ENCODE data around the gene AGPS.
"Not testable (repeated sequence)": the region's sequence is repeated elsewhere in the genome, so short reads cannot be mapped to it uniquely, and the experiment has no call there.

Gene AGPS

GRCh38 chr2:177543007-177543760 lies 150.6 kb downstream of the AGPS start:
- H3K4me1 ChIP-seq (ENCODE audit: control insufficient read depth, insufficient read depth, low read length): no peaks in the 10 kb centered on the region
- H3K9me3 ChIP-seq (ENCODE audit: control insufficient read depth, low read length): no peaks in the 10 kb centered on the region
- no peaks in the 10 kb centered on the region for H3K27me3 ChIP-seq (ENCODE audit: control insufficient read depth, insufficient read depth, low read length, poor library complexity, severe bottlenecking)
- WGBS, 2 experiments: 91 to 98% methylated on average over 5 of the region's 6 CpGs
- H3K4me3 ChIP-seq (ENCODE audit: insufficient read depth, low read depth, low read length): no peak overlapping the region
- no peak overlapping the region for H3K27ac ChIP-seq (ENCODE audit: insufficient read depth, low read depth, low read length, poor library complexity, severe bottlenecking)
- H3K36me3 ChIP-seq (ENCODE audit: control insufficient read depth, insufficient read depth, low read length): no peaks in the 10 kb centered on the region

GRCh38 chr2:177545143-177545542 lies 152.6 kb downstream of the AGPS start:
- WGBS, 2 experiments: 93 to 94% methylated on average over 3 of the region's 3 CpGs
- Histone ChIP-seq H3K27ac (ENCODE audit: insufficient read depth, low read depth, low read length, poor library complexity, severe bottlenecking) (no peak overlapping the region), H3K4me1 (ENCODE audit: control insufficient read depth, insufficient read depth, low read length) (no peaks in the 10 kb centered on the region), H3K4me3 (ENCODE audit: insufficient read depth, low read depth, low read length) (no peak overlapping the region), H3K9me3 (ENCODE audit: control insufficient read depth, low read length) (no peaks in the 10 kb centered on the region), H3K27me3 (ENCODE audit: control insufficient read depth, insufficient read depth, low read length, poor library complexity, severe bottlenecking) (no peaks in the 10 kb centered on the region), H3K36me3 (ENCODE audit: control insufficient read depth, insufficient read depth, low read length) (no peaks in the 10 kb centered on the region)

GRCh38 chr2:177545981-177546585 lies 153.5 kb downstream of the AGPS start:
- no peak overlapping the region for H3K4me3 ChIP-seq (ENCODE audit: insufficient read depth, low read depth, low read length)
- H3K36me3 ChIP-seq (ENCODE audit: control insufficient read depth, insufficient read depth, low read length): no peaks in the 10 kb centered on the region
- no peaks in the 10 kb centered on the region for H3K9me3 ChIP-seq (ENCODE audit: control insufficient read depth, low read length)
- no peak overlapping the region for H3K27ac ChIP-seq (ENCODE audit: insufficient read depth, low read depth, low read length, poor library complexity, severe bottlenecking)
- WGBS, 2 experiments: 94 to 97% methylated on average over 10 of the region's 10 CpGs
- no peaks in the 10 kb centered on the region for H3K27me3 ChIP-seq (ENCODE audit: control insufficient read depth, insufficient read depth, low read length, poor library complexity, severe bottlenecking)
- no peaks in the 10 kb centered on the region for H3K4me1 ChIP-seq (ENCODE audit: control insufficient read depth, insufficient read depth, low read length)

- Histone ChIP-seq H3K9me3 (ENCODE audit: control insufficient read depth, low read length) (no peaks in the 10 kb centered on the region), H3K27me3 (ENCODE audit: control insufficient read depth, insufficient read depth, low read length, poor library complexity, severe bottlenecking) (no peaks in the 10 kb centered on the region), H3K4me1 (ENCODE audit: control insufficient read depth, insufficient read depth, low read length) (no peaks in the 10 kb centered on the region), H3K36me3 (ENCODE audit: control insufficient read depth, insufficient read depth, low read length) (no peaks in the 10 kb centered on the region), H3K4me3 (ENCODE audit: insufficient read depth, low read depth, low read length) (no peak overlapping the region), H3K27ac (ENCODE audit: insufficient read depth, low read depth, low read length, poor library complexity, severe bottlenecking) (no peak overlapping the region)
These were observed 154.5 kb downstream of the AGPS start for GRCh38 chr2:177547122-177547521.

- no peaks in the 10 kb centered on the region for H3K9me3 ChIP-seq (ENCODE audit: control insufficient read depth, low read length)
- no peak overlapping the region for H3K4me3 ChIP-seq (ENCODE audit: insufficient read depth, low read depth, low read length)
- 75 to 88% methylated on average over 1 of the region's 1 CpG for WGBS, 2 experiments
- H3K27ac ChIP-seq (ENCODE audit: insufficient read depth, low read depth, low read length, poor library complexity, severe bottlenecking): no peak overlapping the region
- H3K36me3 ChIP-seq (ENCODE audit: control insufficient read depth, insufficient read depth, low read length): no peaks in the 10 kb centered on the region
- no peaks in the 10 kb centered on the region for H3K27me3 ChIP-seq (ENCODE audit: control insufficient read depth, insufficient read depth, low read length, poor library complexity, severe bottlenecking)
- H3K4me1 ChIP-seq (ENCODE audit: control insufficient read depth, insufficient read depth, low read length): no peaks in the 10 kb centered on the region
These were observed 155.2 kb downstream of the AGPS start for GRCh38 chr2:177547772-177548171.

GRCh38 chr2:177548636-177549035 lies 156.1 kb downstream of the AGPS start:
- H3K27me3 ChIP-seq (ENCODE audit: control insufficient read depth, insufficient read depth, low read length, poor library complexity, severe bottlenecking): no peaks in the 10 kb centered on the region
- no peak overlapping the region for H3K27ac ChIP-seq (ENCODE audit: insufficient read depth, low read depth, low read length, poor library complexity, severe bottlenecking)
- H3K9me3 ChIP-seq (ENCODE audit: control insufficient read depth, low read length): no peaks in the 10 kb centered on the region
- no peaks in the 10 kb centered on the region for H3K36me3 ChIP-seq (ENCODE audit: control insufficient read depth, insufficient read depth, low read length)
- no peak overlapping the region for H3K4me3 ChIP-seq (ENCODE audit: insufficient read depth, low read depth, low read length)
- H3K4me1 ChIP-seq (ENCODE audit: control insufficient read depth, insufficient read depth, low read length): no peaks in the 10 kb centered on the region

GRCh38 chr2:177549171-177549570 lies 156.6 kb downstream of the AGPS start:
- H3K4me3 ChIP-seq (ENCODE audit: insufficient read depth, low read depth, low read length): no peak overlapping the region
- H3K27ac ChIP-seq (ENCODE audit: insufficient read depth, low read depth, low read length, poor library complexity, severe bottlenecking): no peak overlapping the region
- no peaks in the 10 kb centered on the region for H3K9me3 ChIP-seq (ENCODE audit: control insufficient read depth, low read length)
- no peaks in the 10 kb centered on the region for H3K4me1 ChIP-seq (ENCODE audit: control insufficient read depth, insufficient read depth, low read length)
- peaks cover 5% of the 10 kb centered on the region for H3K27me3 ChIP-seq (ENCODE audit: control insufficient read depth, insufficient read depth, low read length, poor library complexity, severe bottlenecking)
- H3K36me3 ChIP-seq (ENCODE audit: control insufficient read depth, insufficient read depth, low read length): no peaks in the 10 kb centered on the region

GRCh38 chr2:177550264-177551200 lies 158.0 kb downstream of the AGPS start:
- H3K27me3 ChIP-seq (ENCODE audit: control insufficient read depth, insufficient read depth, low read length, poor library complexity, severe bottlenecking): peaks cover 5% of the 10 kb centered on the region
- H3K27ac ChIP-seq (ENCODE audit: insufficient read depth, low read depth, low read length, poor library complexity, severe bottlenecking): no peak overlapping the region
- H3K4me1 ChIP-seq (ENCODE audit: control insufficient read depth, insufficient read depth, low read length): no peaks in the 10 kb centered on the region
- 93 to 99% methylated on average over 4 to 5 of the region's 5 CpGs for WGBS, 2 experiments
- H3K4me3 ChIP-seq (ENCODE audit: insufficient read depth, low read depth, low read length): no peak overlapping the region
- H3K36me3 ChIP-seq (ENCODE audit: control insufficient read depth, insufficient read depth, low read length): no peaks in the 10 kb centered on the region
- H3K9me3 ChIP-seq (ENCODE audit: control insufficient read depth, low read length): no peaks in the 10 kb centered on the region

- H3K9me3 ChIP-seq (ENCODE audit: control insufficient read depth, low read length); H3K36me3 ChIP-seq (ENCODE audit: control insufficient read depth, insufficient read depth, low read length); H3K4me3 ChIP-seq (ENCODE audit: insufficient read depth, low read depth, low read length); H3K27me3 ChIP-seq (ENCODE audit: control insufficient read depth, insufficient read depth, low read length, poor library complexity, severe bottlenecking); H3K4me1 ChIP-seq (ENCODE audit: control insufficient read depth, insufficient read depth, low read length); H3K27ac ChIP-seq (ENCODE audit: insufficient read depth, low read depth, low read length, poor library complexity, severe bottlenecking): not testable (repeated sequence)
- WGBS, 2 experiments: 93 to 96% methylated on average over 4 of the region's 4 CpGs
These were observed 158.8 kb downstream of the AGPS start for GRCh38 chr2:177551360-177551759.

- 73 to 79% methylated on average over 13 of the region's 13 CpGs for WGBS, 2 experiments
- Histone ChIP-seq H3K27ac (ENCODE audit: insufficient read depth, low read depth, low read length, poor library complexity, severe bottlenecking) (peak overlapping the region; percentile 97), H3K27me3 (ENCODE audit: control insufficient read depth, insufficient read depth, low read length, poor library complexity, severe bottlenecking) (peaks cover 5% of the 10 kb centered on the region), H3K4me1 (ENCODE audit: control insufficient read depth, insufficient read depth, low read length) (no peaks in the 10 kb centered on the region), H3K4me3 (ENCODE audit: insufficient read depth, low read depth, low read length) (peak overlapping the region; percentile 95), H3K9me3 (ENCODE audit: control insufficient read depth, low read length) (no peaks in the 10 kb centered on the region), H3K36me3 (ENCODE audit: control insufficient read depth, insufficient read depth, low read length) (no peaks in the 10 kb centered on the region)
These were observed 159.4 kb downstream of the AGPS start for GRCh38 chr2:177551989-177552421.

Measured in ectodermal cell (in vitro differentiated cells).